Loucy (cell line): Measurements from ENCODE around the gene ABCA1.

ENCODE experiments used
- EZH2phosphoT487 ChIP-seq: fragments of 200-600 bp; IDR thresholded peaks from 2 replicates; pipeline ENCODE4 v1.6.1; 2018; ENCODE audit warnings: antibody characterized with exemption, mild to moderate bottlenecking, moderate library complexity, borderline replicate concordance
- TF ChIP-seq, protein P1 (sequence below): fragments of 200-600 bp; sonication (generic); conservative IDR thresholded peaks from 2 replicates; pipeline ENCODE4 v1.5.1; 2014; ENCODE audit warnings: mild to moderate bottlenecking, antibody characterized with exemption, low read length

DNA sequence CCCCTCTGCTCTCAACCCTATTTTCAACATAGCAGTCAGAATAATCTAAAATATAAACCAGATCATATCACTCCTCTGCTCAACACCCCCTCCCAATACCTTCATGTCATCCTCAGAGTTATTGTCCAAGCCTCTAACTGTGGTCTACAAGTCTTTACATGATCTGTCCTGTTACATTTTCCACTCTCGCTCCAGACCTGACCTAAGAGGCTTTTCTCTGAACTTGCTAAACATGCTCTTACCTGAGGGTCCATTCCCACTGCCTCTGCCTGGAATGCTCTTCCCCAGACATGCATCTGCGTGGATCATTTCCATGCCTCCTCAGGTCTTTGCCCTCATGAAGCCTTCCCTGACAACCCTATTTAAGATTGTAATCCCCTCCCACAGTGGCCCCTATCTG, 152.0 kb downstream of the ABCA1 start:
- TF ChIP-seq, protein P1, sequence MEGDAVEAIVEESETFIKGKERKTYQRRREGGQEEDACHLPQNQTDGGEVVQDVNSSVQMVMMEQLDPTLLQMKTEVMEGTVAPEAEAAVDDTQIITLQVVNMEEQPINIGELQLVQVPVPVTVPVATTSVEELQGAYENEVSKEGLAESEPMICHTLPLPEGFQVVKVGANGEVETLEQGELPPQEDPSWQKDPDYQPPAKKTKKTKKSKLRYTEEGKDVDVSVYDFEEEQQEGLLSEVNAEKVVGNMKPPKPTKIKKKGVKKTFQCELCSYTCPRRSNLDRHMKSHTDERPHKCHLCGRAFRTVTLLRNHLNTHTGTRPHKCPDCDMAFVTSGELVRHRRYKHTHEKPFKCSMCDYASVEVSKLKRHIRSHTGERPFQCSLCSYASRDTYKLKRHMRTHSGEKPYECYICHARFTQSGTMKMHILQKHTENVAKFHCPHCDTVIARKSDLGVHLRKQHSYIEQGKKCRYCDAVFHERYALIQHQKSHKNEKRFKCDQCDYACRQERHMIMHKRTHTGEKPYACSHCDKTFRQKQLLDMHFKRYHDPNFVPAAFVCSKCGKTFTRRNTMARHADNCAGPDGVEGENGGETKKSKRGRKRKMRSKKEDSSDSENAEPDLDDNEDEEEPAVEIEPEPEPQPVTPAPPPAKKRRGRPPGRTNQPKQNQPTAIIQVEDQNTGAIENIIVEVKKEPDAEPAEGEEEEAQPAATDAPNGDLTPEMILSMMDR, result no peak
- no peak for TF ChIP-seq EZH2phosphoT487
